Measurements from ENCODE around the gene IER5. TPM values are rescaled to one million over a fixed set of nuclear protein-coding genes. Genes with fewer than 3 reads are reported as not detected.

The IER5 gene
- total RNA-seq, 2 donors from 2014 or later: 20.3 to 68.4 TPM

DNA sequence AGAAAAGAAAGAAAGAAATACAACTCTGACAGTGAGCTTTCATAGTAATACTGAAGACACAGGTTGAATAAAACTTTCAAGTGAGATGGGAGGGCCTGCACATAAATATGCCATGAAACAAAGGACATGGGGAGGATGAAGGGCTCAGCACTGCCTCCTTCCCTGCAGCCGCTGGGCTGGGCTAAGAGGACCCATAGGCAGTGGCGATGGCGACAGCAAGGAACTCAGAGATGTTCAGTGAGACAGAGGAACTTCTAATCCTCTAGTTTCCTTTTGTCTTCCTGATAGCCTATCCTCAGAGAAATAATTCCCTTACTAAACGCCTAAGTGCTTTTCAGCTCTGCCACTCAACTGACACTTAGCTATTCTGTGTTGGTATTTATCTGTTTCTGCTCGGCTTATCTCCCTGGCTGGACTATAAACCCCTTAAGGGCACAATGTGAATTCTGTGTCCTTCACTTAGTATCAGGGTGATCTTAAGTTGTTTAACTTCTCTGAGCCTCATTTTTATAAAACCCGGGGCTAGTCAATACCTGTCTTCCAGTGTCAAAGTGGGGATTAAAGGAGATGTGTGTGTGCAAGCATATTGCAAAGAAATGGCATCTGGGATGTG, 24.4 kb upstream of the IER5 start:
- no peak for DNase-seq (ENCODE audit: low spot score in 2 of 2)
- H3K27ac Mint-ChIP-seq: no peak overlapping the region
- peaks cover 6 to 12% of the 10 kb centered on the region in 2 donors for H3K36me3 Mint-ChIP-seq
- ATAC-seq: no peak
- peaks cover 2 to 11% of the 10 kb centered on the region in 2 donors for H3K9me3 Mint-ChIP-seq

DNA sequence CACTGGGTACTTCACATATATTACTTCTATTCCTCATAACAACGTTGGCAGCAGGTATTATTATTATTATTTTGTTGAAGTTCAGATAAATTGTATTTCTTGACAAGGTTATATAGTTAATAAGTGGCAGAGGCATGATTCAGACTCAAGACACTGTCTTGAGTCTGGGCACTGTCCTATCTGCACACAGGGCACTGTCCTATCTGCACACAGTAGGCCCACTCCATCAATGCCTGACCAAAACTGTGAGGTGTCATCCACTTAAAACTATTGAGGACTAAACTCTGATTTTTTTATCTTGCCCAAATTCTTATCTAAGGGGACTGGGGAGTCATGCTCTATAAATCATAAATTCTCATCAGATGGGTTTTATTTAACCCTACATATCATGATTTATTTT, 23.8 kb upstream of the IER5 start:
- Mint-ChIP-seq H3K27ac (no peak overlapping the region), H3K9me3 (peaks cover 0 to 5% of the 10 kb centered on the region in 2 donors), H3K36me3 (peaks cover under 1 to 6% of the 10 kb centered on the region in 2 donors)
- no peak for ATAC-seq
- no peak for DNase-seq (ENCODE audit: low spot score in 2 of 2)

DNA sequence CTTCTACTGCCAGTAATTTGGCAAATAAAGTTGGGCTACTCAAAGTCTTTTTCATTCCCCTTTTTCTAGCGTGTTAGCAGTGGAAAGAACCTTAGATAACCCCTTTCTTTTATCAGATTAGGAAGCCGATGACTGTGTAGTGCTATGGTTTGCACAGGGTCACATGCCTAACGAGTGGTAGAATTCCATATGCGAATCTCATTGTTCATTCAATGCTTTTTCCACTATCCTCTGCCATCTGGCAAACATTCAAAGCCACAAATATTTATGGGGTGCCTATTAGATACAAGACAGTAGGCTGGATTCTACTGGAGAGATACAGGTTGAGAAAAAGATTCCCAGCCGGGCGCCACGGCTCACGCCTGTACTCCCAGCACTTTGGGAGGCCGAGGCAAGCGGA, 14.9 kb upstream of the IER5 start:
- no peak for DNase-seq (ENCODE audit: low spot score in 2 of 2)
- H3K27ac Mint-ChIP-seq: no peak overlapping the region
- H3K36me3 Mint-ChIP-seq: peaks cover 0 to 7% of the 10 kb centered on the region in 2 donors
- no peak for ATAC-seq
- peaks cover 5% of the 10 kb centered on the region in 2 donors for H3K9me3 Mint-ChIP-seq

DNA sequence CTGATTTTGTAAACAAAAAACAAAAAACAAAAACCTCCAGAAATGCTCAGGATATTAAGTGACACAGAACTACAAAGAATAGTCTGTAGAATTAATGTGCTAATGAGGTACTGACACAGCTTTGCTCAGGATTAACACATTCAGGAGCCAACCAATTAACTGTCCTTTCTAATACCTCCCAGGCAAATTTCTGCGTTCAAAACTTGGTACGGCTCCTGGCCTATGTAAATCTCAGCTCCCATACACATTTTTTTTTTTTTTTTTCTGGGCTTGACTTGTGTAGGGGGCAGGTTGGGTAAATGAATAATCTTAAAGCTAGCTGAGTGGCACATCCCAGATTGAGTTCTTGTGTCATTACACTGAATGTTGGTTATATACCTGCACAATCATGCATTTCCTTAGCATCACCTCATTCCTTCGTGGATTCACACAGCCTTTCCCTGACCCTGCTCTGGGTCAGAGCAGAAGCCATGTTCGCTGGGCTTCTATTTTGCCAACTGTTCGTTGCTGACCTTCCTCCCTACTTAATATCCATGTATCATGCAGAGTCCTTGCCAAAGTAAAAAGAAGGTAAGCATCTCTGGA, 12.6 kb upstream of the IER5 start:
- H3K9me3 Mint-ChIP-seq: no peaks in the 10 kb centered on the region
- DNase-seq (ENCODE audit: low spot score in 2 of 2) (no peak), ATAC-seq (no peak)
- no peaks in the 10 kb centered on the region for H3K36me3 Mint-ChIP-seq
- H3K27ac Mint-ChIP-seq: no peak overlapping the region

DNA sequence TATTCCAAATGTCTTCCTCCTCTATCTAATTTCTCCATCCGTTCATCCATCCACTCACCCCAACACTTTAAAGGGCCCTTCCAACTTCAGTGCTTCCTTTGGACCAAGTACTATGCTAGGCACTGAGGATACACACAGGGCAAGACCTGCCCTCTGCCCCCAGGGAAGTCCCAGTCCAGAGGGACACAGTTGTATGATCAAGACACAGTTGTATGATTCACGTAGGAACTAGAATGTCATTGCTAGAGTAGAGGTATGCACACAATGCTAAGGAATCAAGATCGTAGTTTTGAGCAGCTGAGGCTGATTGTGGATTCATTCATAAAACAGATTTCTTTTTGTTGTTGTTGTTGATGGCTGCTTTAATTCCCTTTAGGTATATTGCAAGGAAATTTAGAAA, 11.6 kb upstream of the IER5 start:
- Mint-ChIP-seq H3K36me3 (no peaks in the 10 kb centered on the region), H3K9me3 (no peaks in the 10 kb centered on the region), H3K27ac (no peak overlapping the region)
- DNase-seq (ENCODE audit: low spot score in 2 of 2) (no peak), ATAC-seq (no peak)

DNA sequence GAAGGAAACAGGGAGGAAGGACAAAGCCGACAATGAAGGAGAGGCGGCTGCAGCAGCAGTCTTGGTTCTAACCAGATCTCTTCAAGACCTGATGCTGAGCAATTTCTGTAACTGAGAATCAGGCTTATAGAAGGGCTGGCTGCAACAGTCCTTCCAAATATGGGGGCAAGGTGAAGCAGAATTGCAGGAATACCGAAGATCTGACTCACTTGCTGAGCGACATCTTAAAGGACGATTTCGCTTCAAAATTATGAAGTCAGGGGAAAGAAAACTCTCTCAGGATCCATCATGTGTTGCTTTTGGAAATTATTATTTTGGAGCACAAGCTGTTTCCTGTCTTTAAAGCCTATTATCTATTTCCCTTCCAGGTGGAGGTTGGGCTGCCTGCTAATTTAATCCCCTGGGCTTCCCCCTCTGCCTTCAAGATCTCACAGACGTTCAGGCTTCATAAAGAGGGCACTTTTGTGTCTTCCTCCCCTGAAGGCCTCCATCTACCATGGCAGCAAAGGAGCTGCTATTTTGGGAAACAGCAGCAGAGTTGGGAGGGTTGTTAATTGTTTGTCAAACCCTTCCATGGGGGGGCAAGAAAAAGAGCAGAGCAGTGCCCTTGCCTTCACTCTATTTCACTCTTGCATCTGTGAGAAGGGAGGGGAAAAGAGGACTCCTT, 10.8 kb upstream of the IER5 start:
- no peaks in the 10 kb centered on the region for H3K36me3 Mint-ChIP-seq
- H3K27ac Mint-ChIP-seq: no peak overlapping the region
- no peak for ATAC-seq
- no peak for DNase-seq (ENCODE audit: low spot score in 2 of 2)
- no peaks in the 10 kb centered on the region for H3K9me3 Mint-ChIP-seq

DNA sequence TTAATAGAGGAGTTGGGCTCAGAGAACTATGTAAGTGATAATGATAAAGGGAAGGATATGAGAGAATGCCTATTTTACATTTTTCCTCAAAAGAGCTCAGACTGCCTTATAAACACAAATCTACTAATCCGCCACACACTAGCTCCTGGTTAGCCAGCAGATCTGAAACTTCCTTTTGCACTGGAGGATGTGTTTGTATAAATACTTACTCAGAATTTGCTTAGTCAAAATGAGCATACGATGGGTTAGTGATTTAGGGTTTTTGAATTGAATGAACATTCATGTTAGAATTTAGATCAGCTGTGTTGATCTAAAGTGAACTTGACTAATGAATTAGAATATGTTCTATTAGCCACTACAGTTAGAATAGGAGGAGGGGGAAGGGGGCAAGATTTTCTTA, 9.1 kb upstream of the IER5 start:
- Mint-ChIP-seq H3K27ac (no peak overlapping the region), H3K9me3 (no peaks in the 10 kb centered on the region), H3K36me3 (no peaks in the 10 kb centered on the region)
- DNase-seq (ENCODE audit: low spot score in 2 of 2): no peak
- ATAC-seq: peak in 1 of 2 donors; percentile 72

DNA sequence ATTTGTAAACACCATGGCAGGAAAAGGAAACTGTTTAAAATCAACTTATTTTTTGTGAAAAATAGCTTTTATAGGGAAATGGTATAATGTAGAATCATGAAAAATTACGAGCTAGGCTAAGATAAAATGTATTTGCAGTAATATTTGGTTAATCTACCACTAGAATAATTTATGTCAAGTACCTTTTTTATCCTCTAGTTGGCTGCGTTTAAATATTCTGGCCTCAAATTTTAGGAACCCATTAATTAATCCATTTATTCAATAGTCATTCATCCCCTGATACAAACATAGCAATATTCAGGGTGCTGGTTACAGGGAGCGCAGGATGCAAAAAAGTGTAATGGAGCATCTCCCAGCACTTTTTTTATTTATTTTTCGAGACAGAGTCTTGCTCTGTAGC, 8.6 kb upstream of the IER5 start:
- DNase-seq (ENCODE audit: low spot score in 2 of 2) (no peak), ATAC-seq (no peak)
- no peak overlapping the region for H3K27ac Mint-ChIP-seq
- H3K36me3 Mint-ChIP-seq: no peaks in the 10 kb centered on the region
- H3K9me3 Mint-ChIP-seq: no peaks in the 10 kb centered on the region

DNA sequence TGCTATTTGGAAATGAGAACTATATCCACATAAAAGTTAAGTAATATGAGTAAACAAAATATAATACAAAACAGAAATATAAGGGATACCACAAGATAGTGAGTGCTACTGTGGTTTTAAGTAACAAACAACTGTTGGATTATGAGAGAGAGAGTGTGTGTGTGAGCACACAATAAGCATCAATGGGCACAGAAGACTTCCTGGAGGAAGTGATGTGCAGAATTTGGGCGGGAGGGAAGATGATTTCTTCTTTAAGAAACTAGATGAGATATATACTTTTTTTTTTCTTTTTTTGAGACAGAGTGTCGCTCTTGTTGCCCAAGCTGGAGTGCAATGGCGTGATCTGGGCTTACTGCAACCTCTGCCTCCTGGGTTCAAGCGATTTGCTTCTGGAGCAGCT, 7.9 kb upstream of the IER5 start:
- Mint-ChIP-seq H3K36me3 (no peaks in the 10 kb centered on the region), H3K27ac (no peak overlapping the region), H3K9me3 (no peaks in the 10 kb centered on the region)
- ATAC-seq: no peak
- no peak for DNase-seq (ENCODE audit: low spot score in 2 of 2)

DNA sequence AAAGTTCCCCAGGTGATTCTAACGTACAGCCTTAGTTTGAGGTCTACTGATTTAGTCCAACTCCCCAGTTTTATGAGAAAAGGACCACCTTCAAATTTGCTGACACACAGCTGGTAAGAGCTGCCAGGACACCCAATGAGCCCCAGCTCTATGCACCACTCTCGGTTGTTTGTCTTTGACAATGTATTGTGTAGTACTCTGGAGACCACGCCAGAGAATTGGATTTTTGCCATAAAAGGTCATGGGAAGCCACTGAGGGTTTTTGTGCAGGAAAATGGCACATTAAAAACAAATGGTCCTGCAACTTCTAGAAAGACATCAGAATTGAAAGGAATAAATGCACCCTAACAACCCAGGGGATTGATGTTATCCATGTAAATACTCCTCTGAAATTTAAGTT, 7.1 kb upstream of the IER5 start:
- Mint-ChIP-seq H3K9me3 (no peaks in the 10 kb centered on the region), H3K27ac (no peak overlapping the region), H3K36me3 (no peaks in the 10 kb centered on the region)
- no peak for ATAC-seq
- no peak for DNase-seq (ENCODE audit: low spot score in 2 of 2)

DNA sequence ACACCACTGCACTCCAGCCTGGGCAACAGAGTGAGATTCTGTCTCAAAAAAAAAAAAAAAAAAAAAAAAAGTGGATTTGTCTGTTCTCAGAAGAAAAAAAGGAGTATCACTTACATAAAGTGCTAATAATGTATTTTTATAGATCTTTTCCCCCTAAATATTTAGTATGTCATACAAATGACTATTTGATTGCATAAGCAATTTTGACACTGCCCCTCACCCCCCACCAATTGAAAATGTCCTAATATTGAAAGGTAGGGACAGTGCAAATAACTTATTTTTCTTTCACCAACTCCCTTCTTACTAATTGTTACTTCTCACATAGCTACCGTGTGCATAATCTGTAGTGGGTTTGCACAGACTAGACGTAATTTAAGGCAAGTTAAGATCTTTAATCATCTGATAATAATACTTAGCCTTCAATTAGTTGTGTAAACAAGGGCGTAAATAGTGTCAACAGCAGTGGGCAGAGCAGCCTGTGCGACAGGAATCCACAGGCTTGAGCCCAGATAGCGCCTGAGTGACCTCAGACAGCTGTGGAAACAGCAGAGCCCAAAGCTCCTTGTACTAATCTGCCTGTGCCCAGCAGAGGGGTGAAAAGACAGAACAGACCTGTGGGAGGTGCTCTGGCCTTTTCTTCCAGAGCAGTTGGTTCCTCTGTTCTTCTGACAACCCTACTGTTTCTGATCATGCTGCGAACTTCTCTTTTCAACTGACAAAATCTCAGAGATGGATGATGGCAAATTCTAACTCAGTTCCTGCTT, 4.5 kb upstream of the IER5 start:
- Mint-ChIP-seq H3K9me3 (no peaks in the 10 kb centered on the region), H3K27ac (no peak overlapping the region), H3K36me3 (peaks cover 0 to 9% of the 10 kb centered on the region in 2 donors)
- ATAC-seq (peak; percentile 26 to 36), DNase-seq (ENCODE audit: low spot score in 2 of 2) (peak in 1 of 2 donors; percentile 47)

DNA sequence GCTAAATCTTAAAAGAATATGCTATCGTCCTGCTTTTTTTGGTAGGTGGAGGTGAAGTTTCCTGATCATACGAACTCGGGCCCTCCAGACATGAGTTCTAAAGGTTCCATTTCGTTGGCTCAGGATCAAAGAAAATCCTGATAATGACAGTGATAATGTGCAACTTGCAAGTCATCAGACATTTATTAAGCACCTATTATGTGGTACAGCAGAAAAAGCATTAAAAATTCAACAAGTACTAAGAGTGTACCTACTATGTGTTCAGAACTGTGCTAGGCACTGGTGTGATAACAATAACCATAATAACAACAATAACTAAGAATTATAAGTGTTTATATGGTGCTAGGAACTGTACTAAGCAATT, 3.9 kb upstream of the IER5 start:
- no peak for DNase-seq (ENCODE audit: low spot score in 2 of 2)
- H3K36me3 Mint-ChIP-seq: peaks cover 2 to 12% of the 10 kb centered on the region in 2 donors
- H3K27ac Mint-ChIP-seq: no peak overlapping the region
- no peaks in the 10 kb centered on the region for H3K9me3 Mint-ChIP-seq
- no peak for ATAC-seq

DNA sequence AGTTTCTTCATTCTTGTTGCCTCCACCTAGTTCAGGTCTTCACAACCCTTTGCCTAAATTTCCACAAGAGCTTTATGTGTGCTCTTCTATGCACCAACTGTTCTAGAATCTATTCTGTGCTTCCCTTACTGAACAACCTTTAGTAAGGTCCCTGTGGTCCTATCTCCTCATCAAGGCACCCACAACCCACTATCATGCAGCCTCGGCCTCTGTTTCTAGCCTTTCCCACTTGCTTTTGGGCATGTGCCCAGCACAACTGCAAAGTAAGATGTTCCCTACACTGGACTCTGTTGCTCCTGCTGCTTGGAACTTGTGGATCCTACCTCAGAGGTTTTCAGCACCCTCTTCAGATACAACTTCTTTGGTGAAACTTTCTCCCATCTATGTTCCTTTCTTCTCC, 2.4 kb upstream of the IER5 start:
- no peaks in the 10 kb centered on the region for H3K9me3 Mint-ChIP-seq
- DNase-seq (ENCODE audit: low spot score in 2 of 2) (no peak), ATAC-seq (no peak)
- H3K36me3 Mint-ChIP-seq: peaks cover 15 to 27% of the 10 kb centered on the region in 2 donors
- H3K27ac Mint-ChIP-seq: no peak overlapping the region

DNA sequence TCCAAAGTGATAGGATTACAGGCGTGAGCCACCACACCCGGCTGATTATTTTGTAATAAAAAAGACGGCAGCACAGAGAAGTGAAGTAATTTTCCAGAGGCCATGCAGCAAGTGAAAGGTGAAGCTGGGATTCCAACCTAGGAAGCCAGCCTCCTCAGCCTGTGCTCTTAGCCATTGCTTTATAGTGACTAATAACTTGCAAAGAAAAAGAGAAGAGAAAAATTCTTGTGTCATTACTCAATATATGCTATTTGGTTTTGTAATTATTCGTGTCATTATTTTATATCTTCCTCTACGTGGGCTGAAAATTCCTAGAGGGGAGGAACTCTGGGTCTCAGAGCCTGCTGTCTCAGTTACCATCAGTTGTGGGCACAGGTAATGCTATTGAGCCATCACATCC, 1.6 kb upstream of the IER5 start:
- no peak for DNase-seq (ENCODE audit: low spot score in 2 of 2)
- Mint-ChIP-seq H3K9me3 (no peaks in the 10 kb centered on the region), H3K27ac (peak overlapping the region in 1 of 2 donors; percentile 100), H3K36me3 (peaks cover 23 to 35% of the 10 kb centered on the region in 2 donors)
- no peak for ATAC-seq

DNA sequence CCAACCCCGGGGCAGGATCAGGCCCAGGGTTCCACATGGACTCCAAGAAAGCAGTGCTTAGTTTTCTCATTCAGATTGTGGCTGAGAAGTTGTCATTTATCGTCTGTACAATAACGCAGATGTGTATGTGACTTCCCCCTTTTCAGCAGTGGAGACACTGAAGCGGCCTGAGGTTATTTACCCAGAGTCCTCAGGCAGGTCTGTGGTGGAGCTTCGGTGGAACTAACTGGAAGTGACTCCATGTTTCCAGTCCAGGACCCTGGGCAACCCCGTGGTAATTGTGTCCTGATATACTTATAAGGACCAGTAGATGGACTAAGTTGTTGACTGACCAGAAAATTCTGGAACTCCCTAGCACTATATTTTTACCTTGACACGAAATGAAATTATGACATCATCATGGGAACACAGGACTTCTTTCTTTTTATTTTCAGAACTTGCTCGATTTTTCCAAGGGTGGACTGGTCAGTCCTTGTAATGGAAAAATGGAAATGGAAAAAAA, 1.0 kb upstream of the IER5 start:
- H3K9me3 Mint-ChIP-seq: no peaks in the 10 kb centered on the region
- no peak for ATAC-seq
- no peak for DNase-seq (ENCODE audit: low spot score in 2 of 2)
- H3K27ac Mint-ChIP-seq: peak overlapping the region in 1 of 2 donors; percentile 100
- peaks cover 28 to 41% of the 10 kb centered on the region in 2 donors for H3K36me3 Mint-ChIP-seq

DNA sequence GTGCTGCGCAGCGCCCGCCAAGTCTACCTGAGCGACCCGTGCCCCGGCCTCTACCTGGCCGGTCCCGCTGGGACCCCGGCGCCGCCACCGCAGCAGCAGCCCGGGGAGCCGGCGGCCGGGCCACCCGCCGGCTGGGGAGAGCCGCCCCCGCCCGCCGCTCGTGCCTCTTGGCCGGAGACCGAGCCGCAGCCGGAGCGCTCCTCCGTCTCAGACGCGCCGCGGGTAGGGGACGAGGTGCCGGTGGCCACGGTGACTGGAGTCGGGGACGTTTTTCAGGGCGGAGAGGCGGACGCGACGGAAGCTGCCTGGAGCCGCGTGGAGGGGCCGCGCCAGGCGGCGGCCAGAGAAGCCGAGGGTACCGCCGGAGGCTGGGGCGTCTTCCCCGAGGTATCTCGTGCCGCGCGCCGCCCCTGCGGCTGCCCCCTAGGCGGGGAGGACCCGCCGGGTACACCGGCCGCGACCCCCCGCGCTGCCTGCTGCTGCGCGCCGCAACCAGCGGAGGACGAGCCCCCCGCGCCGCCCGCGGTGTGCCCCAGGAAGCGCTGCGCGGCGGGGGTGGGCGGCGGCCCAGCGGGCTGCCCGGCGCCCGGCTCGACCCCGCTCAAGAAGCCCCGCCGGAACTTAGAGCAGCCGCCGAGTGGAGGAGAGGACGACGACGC, 646 bp downstream of the IER5 start:
- H3K9me3 Mint-ChIP-seq: no peaks in the 10 kb centered on the region
- H3K27ac Mint-ChIP-seq: peak overlapping the region; percentile 99 to 100
- H3K36me3 Mint-ChIP-seq: peaks cover 40 to 50% of the 10 kb centered on the region in 2 donors
- DNase-seq (ENCODE audit: low spot score in 2 of 2) (peak; percentile 45 to 65), ATAC-seq (peak; percentile 9 to 10)

All from activated naive CD4-positive, alpha-beta T cell treated with anti-CD3 and anti-CD28 coated beads, Interleukin-2, amount 50 U/mL, for 72 hours (primary cell).